Muscle layer of duodenum (tissue), 2 donors: ENCODE measurements around the gene IL17REL.
A peak's percentile ranks its signal among the peaks of the same experiment; 100 is the strongest.

Experiments used
- H3K27ac ChIP-seq: one replicate; pipeline ENCODE4 v1.7.0; 2013; ENCODE audit warnings: mild to moderate bottlenecking, low read length
- H3K27me3 ChIP-seq: one replicate; pipeline ENCODE4 v1.7.0; 2013; ENCODE audit warnings: low read depth, mild to moderate bottlenecking, control low read depth, low read length
- H3K36me3 ChIP-seq, 2 donors: one replicate each; pipeline ENCODE4 v1.7.0; 2013; ENCODE audit warnings: low read length in 2 of 2, control low read depth in 1 of 2, mild to moderate bottlenecking in 1 of 2; ENCODE audit not compliant: insufficient read depth in 2 of 2, control insufficient read depth in 1 of 2
- H3K4me1 ChIP-seq, 2 donors: one replicate each; pipeline ENCODE4 v1.7.0; 2013; ENCODE audit warnings: low read length in 2 of 2, mild to moderate bottlenecking in 2 of 2, control low read depth in 1 of 2, moderate library complexity in 1 of 2; ENCODE audit not compliant: insufficient read depth in 2 of 2, control insufficient read depth in 1 of 2
- H3K4me3 ChIP-seq, 2 donors: one replicate each; pipeline ENCODE4 v1.7.0; 2013; ENCODE audit warnings: low read length in 2 of 2, low read depth in 1 of 2, mild to moderate bottlenecking in 1 of 2
- H3K9me3 ChIP-seq, 2 donors: one replicate each; pipeline ENCODE4 v1.7.0; 2013; ENCODE audit warnings: low read length in 2 of 2, control low read depth in 1 of 2, mild to moderate bottlenecking in 1 of 2; ENCODE audit not compliant: control insufficient read depth in 1 of 2
- donor health status: healthy.

IL17REL gene

DNA sequence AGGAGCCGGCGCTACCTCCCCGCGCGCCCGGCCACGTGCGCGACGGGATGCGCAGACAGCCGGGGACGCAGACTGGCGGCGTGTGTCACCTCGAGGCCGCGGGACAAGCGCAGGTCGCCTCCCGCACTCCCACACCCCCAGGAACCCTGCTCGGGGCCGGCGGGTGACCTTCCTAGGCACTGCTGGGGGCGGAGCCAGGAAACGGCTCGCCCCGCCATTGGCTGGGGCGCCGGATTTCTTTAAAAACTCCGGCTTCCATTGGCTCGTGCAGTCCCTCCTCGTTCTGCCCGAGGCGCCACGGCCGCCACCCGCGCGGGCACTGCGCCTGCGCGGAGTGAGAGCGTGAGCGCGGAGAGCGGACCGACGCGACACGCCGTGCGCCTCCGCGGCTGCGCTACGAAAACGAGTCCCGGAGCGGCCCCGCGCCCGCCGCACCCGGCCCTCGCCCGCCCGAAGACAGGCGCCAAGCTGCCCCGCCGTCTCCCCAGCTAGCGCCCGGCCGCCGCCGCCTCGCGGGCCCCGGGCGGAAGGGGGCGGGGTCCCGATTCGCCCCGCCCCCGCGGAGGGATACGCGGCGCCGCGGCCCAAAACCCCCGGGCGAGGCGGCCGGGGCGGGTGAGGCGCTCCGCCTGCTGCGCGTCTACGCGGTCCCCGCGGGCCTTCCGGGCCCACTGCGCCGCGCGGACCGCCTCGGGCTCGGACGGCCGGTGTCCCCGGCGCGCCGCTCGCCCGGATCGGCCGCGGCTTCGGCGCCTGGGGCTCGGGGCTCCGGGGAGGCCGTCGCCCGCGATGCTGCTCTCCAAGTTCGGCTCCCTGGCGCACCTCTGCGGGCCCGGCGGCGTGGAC lies 52.2 kb downstream of the IL17REL start, which contains the start of gene PIM3:
Gene PIM3, plus strand, starts transcription at position 614 of the 846 bp plus-strand sequence. Its CDS starts 176 bp downstream, at position 790.
- H3K36me3 ChIP-seq: peaks cover 11 to 19% of the 10 kb centered on the region in 2 donors
- no peaks in the 10 kb centered on the region for H3K27me3 ChIP-seq
- H3K4me3 ChIP-seq: peak within 1 kb of the TSS; percentile 72 to 73
- peak within 1 kb of the TSS; percentile 63 for H3K27ac ChIP-seq
- peaks cover 16 to 29% of the 10 kb centered on the region in 2 donors for H3K4me1 ChIP-seq
- H3K9me3 ChIP-seq: no peaks in the 10 kb centered on the region

DNA sequence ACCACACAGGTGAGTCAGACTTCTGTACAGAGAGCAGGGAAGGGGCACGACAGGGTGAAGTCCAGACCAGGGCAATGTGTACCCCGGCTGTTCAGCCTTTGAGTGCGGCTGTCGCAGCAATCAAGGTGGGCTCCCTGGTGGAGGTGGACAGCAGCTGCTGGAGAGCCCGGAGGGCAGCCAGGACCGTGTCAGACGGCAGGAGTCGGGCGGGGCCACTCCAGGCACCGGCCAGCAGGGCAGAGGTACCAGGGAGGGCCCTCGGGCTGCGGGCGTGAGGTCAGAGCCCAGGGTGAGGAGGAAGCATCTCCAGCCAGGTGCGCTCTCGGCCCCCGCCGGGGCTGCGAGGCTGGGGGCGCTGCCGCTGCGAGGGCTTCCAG lies 52.8 kb downstream of the IL17REL start:
- peak overlapping the region; percentile 53 to 63 for H3K4me3 ChIP-seq
- no peaks in the 10 kb centered on the region for H3K27me3 ChIP-seq
- peaks cover 11 to 19% of the 10 kb centered on the region in 2 donors for H3K36me3 ChIP-seq
- H3K27ac ChIP-seq: peak overlapping the region; percentile 63
- H3K9me3 ChIP-seq: no peaks in the 10 kb centered on the region
- peaks cover 16 to 26% of the 10 kb centered on the region in 2 donors for H3K4me1 ChIP-seq

DNA sequence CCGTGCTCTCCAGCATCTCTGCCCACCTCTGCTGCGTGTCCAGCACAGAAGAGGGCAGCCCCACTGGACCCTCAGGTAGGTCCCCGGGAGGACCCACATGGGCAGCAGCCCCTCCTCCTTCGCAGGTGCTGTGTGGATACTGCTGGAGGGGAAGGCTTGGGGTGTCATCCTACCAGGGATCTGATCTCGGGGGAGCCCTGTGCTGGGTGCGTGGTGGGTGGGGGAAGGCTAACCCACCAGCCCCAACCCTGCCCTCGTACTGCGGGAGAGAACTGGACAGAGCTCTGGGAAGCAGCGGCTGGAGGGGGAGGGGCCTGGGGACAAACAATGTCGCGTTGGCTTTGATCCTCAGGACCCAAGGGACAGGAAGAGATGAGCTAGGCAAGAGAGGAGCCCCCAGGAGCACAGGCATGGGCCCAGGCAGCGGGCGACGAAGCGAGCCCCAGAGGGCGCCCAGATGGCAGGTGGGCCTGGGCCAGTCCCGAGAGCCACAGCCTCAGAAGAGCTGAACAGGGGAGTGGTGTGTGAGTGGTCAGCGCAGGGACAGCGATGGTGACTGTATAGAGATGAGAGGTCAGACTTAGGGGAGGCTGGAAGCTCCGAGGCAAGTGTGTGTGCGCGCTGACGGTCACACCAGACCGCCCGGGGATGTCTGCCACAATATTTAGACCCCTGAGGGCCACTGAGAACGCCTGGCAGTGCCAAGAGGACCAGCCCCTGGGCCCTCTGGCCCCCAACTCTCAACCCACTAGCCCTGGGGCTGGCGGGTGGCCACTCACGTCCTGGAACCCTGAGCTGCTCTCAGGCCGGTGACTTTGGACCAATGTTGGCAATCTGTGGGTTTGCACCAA lies 53.4 kb downstream of the IL17REL start:
- H3K36me3 ChIP-seq: peaks cover 11 to 13% of the 10 kb centered on the region in 2 donors
- H3K27me3 ChIP-seq: no peaks in the 10 kb centered on the region
- no peaks in the 10 kb centered on the region for H3K9me3 ChIP-seq
- peak overlapping the region; percentile 53 to 63 for H3K4me3 ChIP-seq
- peak overlapping the region; percentile 63 for H3K27ac ChIP-seq
- H3K4me1 ChIP-seq: peaks cover 15 to 28% of the 10 kb centered on the region in 2 donors

DNA sequence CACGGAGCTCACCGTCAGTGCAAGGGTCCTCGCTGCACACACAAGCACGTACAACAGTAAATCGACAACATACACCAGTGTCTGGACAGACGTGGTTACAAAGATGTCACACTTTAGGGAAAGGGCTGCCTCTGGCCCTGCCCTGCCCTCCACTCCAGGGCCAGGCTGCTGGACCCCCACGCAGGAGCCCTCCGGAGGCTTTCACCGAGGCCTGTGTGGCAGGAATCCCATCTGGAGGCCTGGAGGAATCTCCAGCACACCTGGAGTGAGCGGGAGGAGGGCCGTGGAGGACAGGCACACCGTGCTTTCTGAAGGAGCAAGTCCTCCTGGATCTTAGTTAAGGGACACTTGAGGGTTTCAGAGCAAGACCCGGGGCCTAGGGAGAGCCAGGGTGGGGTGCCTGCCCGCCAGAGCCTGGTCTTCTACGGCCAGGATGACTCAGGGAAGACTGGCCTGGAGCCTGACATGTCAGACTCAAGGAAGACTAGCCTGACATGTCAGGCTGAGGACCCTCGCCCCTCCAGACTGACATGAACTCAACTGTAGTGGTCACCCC lies 54.1 kb downstream of the IL17REL start:
- Histone ChIP-seq H3K4me1 (peaks cover 9 to 21% of the 10 kb centered on the region in 2 donors), H3K4me3 (no peak overlapping the region), H3K36me3 (peaks cover 7% of the 10 kb centered on the region in 2 donors), H3K9me3 (no peaks in the 10 kb centered on the region), H3K27ac (no peak overlapping the region), H3K27me3 (no peaks in the 10 kb centered on the region)

DNA sequence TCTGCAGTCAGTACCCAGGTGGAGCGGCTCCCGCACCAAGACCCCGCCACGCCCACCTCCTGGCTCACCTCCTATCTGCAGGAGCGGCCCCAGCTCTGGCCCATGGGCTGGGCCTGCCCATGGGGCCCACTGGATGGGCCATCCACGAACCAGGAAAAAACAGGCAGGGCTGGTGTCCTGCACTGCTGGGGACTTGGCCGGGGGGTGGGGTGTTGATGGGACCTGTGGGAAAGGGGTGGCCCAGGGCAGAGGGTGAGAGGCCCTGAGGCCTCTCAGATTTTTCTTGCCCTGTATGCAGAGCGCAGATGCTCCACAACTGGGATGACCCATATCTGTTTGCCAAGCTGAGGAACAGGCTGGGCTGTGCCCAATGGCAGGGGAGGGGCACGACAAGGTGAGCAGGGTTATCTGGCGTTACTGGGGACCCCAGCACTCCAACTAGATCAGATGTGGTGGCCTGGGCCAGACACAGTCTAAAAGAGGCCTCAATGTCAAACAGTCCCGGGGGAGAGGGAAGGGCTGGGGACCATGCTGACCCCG lies 54.7 kb downstream of the IL17REL start:
- Histone ChIP-seq H3K27me3 (no peaks in the 10 kb centered on the region), H3K36me3 (peaks cover 1 to 3% of the 10 kb centered on the region in 2 donors), H3K27ac (no peak overlapping the region), H3K9me3 (no peaks in the 10 kb centered on the region), H3K4me3 (no peak overlapping the region), H3K4me1 (peaks cover 9 to 19% of the 10 kb centered on the region in 2 donors)

DNA sequence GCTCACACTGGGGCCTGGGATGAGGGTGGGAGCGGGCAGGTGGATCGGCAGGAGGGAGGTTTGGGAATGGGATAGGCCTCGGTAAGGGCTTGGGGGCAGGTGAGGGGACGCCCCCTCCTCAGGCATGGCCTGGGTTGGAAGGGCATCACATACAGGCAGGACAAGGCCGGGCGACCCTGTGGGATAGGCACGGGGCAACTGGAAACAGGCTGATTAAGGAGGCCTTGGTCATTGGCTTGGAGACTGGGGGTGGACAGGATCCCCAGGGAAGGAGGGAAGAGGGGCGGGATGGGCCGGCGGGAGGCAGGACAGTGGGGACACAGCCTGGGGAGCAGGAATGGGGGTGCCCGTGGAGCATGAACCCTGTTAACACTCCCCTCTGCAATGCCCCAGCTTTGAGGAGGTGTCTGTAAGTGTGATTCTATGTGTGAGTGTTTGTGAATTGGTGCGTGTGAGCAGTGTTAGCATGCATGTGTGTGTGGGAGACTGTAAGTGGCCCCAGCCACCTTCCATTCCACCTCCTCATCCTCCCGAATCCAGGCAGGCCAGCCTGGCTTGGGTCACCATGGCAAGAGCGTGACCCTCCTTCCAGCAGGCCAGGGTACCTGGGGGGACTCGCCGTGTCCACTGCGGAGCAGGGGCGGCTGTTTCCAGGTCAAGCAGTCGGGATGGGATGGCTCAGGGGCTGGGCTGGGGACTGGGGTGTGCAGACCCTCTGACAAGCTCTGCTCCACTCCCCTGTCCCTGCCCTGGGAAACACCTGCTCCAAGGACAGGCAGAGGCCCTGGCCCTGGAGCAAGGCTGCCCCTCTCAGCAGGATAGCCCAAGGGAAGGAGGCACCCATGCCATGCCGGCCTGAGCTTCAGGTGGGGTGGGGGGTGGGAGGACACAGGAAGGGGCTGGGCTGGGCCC lies 55.4 kb downstream of the IL17REL start:
- Histone ChIP-seq H3K4me1 (peaks cover 13 to 24% of the 10 kb centered on the region in 2 donors), H3K27ac (no peak overlapping the region), H3K9me3 (no peaks in the 10 kb centered on the region), H3K36me3 (no peaks in the 10 kb centered on the region), H3K4me3 (no peak overlapping the region), H3K27me3 (no peaks in the 10 kb centered on the region)

DNA sequence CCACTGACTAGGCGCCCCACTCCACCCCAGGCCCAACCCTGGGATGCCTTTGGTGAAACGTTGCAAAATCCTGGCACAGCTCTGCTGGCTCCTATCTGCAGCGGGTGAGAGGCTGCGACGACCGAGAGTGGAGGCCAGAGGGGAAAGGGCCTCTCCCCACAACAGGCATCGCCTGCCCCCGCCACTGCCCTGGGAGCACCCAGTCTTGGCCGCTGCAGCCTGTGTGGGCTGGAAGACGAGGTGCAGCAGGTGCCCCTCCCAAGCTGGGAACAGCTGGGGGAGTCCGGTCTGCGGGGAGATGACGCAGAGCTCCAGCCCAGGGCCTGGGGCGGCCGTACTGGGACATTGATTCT lies 56.2 kb downstream of the IL17REL start:
- Histone ChIP-seq H3K4me1 (peaks cover 13 to 27% of the 10 kb centered on the region in 2 donors), H3K9me3 (no peaks in the 10 kb centered on the region), H3K27ac (no peak overlapping the region), H3K36me3 (no peaks in the 10 kb centered on the region), H3K27me3 (no peaks in the 10 kb centered on the region), H3K4me3 (no peak overlapping the region)

DNA sequence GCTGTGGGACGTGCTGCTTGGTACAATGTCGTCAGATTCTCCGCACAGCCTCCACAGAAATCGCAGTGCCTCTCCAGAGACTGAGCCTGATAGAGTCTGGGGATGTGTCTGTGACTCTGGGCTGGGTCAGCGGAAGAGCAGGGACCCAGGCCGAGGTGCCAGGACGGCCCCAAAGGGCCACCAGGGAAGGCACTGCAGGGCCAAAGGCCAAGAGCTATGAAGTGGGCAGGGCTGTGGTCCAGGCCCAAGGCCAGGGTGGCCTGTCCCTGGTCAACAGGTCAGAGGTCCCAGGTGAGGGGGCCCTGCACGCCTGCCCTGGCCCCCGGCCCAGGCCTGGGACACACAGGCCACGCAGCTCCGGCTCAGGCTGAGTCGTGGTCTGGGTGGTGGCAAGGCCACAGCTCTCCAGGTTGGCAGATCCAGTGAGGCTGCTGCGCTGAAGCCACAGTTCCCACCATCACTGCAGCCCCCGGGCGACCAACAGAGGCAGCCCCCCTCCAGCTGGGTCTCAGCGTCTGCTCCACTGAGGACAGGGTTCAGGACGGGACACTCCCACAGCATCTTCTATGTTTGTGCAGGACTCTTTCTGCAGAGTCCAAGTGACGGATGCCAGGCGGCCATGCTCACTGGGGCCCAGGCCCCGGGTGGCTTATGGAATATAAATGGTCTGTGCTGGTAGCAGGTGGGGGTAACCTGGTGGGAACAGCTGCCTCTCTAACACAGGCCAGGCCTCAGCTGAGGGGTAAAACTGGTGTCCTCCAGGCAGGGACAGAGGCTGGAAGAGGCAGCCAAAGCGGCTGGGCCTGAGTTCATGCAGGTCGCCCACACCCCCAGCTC lies 56.8 kb downstream of the IL17REL start:
- Histone ChIP-seq H3K4me1 (peaks cover 13 to 27% of the 10 kb centered on the region in 2 donors), H3K9me3 (no peaks in the 10 kb centered on the region), H3K4me3 (no peak overlapping the region), H3K36me3 (no peaks in the 10 kb centered on the region), H3K27ac (no peak overlapping the region), H3K27me3 (no peaks in the 10 kb centered on the region)

DNA sequence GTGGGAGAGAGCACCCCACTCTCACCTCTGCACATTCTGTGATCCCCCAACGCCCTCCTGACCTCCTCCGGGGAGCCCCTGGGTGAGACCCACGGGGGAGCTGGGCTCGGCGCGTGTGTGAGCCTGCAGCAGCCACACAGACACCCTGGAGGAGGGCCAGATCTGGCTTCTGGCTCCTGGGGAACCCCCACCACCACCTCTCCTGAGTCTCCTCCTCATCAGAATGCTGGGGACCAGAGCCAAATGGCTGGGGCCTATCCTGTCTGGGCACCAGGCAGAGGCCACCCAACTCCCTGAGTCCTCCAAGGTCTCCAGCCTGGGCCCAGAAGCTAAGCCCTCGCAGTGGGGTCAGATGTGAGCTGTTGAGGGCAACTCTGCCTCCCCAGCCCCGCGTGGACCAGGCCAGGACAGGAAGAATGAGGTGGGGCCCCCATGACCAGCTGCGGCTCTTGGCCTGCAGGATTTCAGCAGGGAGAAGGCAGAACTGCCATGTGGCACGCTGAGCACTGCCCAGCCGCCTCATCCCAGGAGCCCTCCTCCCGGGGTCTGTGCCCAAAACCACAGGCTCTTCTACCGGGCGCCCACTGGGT lies 57.5 kb downstream of the IL17REL start:
- no peaks in the 10 kb centered on the region for H3K27me3 ChIP-seq
- H3K4me1 ChIP-seq: peaks cover 13 to 27% of the 10 kb centered on the region in 2 donors
- H3K36me3 ChIP-seq: no peaks in the 10 kb centered on the region
- H3K9me3 ChIP-seq: no peaks in the 10 kb centered on the region
- no peak overlapping the region for H3K4me3 ChIP-seq
- H3K27ac ChIP-seq: no peak overlapping the region
